Measurements from ENCODE around the gene GALNT9.
"Not testable (repeated sequence)": the region's sequence is repeated elsewhere in the genome, so short reads cannot be mapped to it uniquely, and the experiment has no call there.

GALNT9 gene

GRCh38 chr12:132329036-132329719 is at the start of gene GALNT9:
Gene GALNT9 (minus strand): TSS chr12:132329589. CDS start chr12:132329203, 386 bp downstream.
- no peak within 1 kb of the TSS for H3K27ac ChIP-seq
- TF ChIP-seq CTCF (IDR thresholded peaks at IDR 0.05) (no peak), ZFX (IDR thresholded peaks at IDR 0.05; ENCODE audit: borderline replicate concordance) (no peak)

- H3K27ac ChIP-seq = not testable (repeated sequence)
Observed at GRCh38 chr12:132379057-132379456, 49.7 kb upstream of the GALNT9 start.

- TF ChIP-seq CTCF (IDR thresholded peaks at IDR 0.05) (no peak), ZFX (IDR thresholded peaks at IDR 0.05; ENCODE audit: borderline replicate concordance) (no peak)
- no peak overlapping the region for H3K27ac ChIP-seq
Observed at GRCh38 chr12:132377147-132377546, 47.8 kb upstream of the GALNT9 start.

- no peak overlapping the region for H3K27ac ChIP-seq
- TF ChIP-seq CTCF (IDR thresholded peaks at IDR 0.05) (no peak), ZFX (IDR thresholded peaks at IDR 0.05; ENCODE audit: borderline replicate concordance) (no peak)
Observed at GRCh38 chr12:132376464-132376830, 47.1 kb upstream of the GALNT9 start.

GRCh38 chr12:132375747-132376463 is 46.5 kb upstream of the GALNT9 start:
- no peak overlapping the region for H3K27ac ChIP-seq
- no peak for TF ChIP-seq ZFX (IDR thresholded peaks at IDR 0.05; ENCODE audit: borderline replicate concordance)
- TF ChIP-seq CTCF (IDR thresholded peaks at IDR 0.05) = no peak

- no peak for TF ChIP-seq ZFX (IDR thresholded peaks at IDR 0.05; ENCODE audit: borderline replicate concordance)
- no peak for TF ChIP-seq CTCF (IDR thresholded peaks at IDR 0.05)
- H3K27ac ChIP-seq = no peak overlapping the region
Observed at GRCh38 chr12:132374612-132375445, 45.4 kb upstream of the GALNT9 start.

- TF ChIP-seq CTCF (IDR thresholded peaks at IDR 0.05) (no peak), ZFX (IDR thresholded peaks at IDR 0.05; ENCODE audit: borderline replicate concordance) (no peak)
- H3K27ac ChIP-seq = no peak overlapping the region
Observed at GRCh38 chr12:132373901-132374611, 44.7 kb upstream of the GALNT9 start.

Data from 22Rv1 (cell line).